ENCODE data around the gene MARK1. TPM values are rescaled to one million over a fixed set of nuclear protein-coding genes. Genes with fewer than 3 reads are reported as not detected.

The MARK1 gene
- total and polyA plus RNA-seq, 2 experiments from 2014 or later: 11.1 to 13.6 TPM

- TF ChIP-seq ZNF462 (CRISPR knock-in tag; IDR thresholded peaks at IDR 0.05) (no peak), STAT1 (IDR thresholded peaks at IDR 0.05; ENCODE audit: unreplicated experiment) (no peak), CTCF (conservative IDR thresholded peaks at IDR 0.05; ENCODE audit: low read depth in 2 of 2) (no peak), JUNB (IDR thresholded peaks at IDR 0.05; ENCODE audit: unreplicated experiment) (no peak), ZNF331 (CRISPR knock-in tag; IDR thresholded peaks at IDR 0.05; ENCODE audit: low read depth) (no peak), ETS1 (IDR thresholded peaks at IDR 0.05) (no peak), NANOG (IDR thresholded peaks at IDR 0.05; ENCODE audit: borderline replicate concordance) (no peak), CREB1 (CRISPR knock-in tag; IDR thresholded peaks at IDR 0.05; ENCODE audit: low read depth) (no peak)
These were observed 138.4 kb downstream of the MARK1 start (continued) for GRCh38 chr1:220666349-220666748.
